NCI-H1930 (cell line): ENCODE results near the gene PALM3.

Experiments
- DNase-seq, 2 experiments: peaks; one replicate each; lab custom pipeline; 2025; lab: John Stamatoyannopoulos, UW

PALM3 gene

GRCh38 chr19:14089662-14090508, 28.0 kb upstream of the PALM3 start:
- peak in 1 of 2 experiments; percentile 32 for DNase-seq

GRCh38 chr19:14089412-14089661, 27.5 kb upstream of the PALM3 start:
- no peak for DNase-seq

GRCh38 chr19:14088634-14089411, 26.9 kb upstream of the PALM3 start:
- no peak for DNase-seq

GRCh38 chr19:14086098-14086497, 24.2 kb upstream of the PALM3 start:
- DNase-seq, result no peak

- no peak for DNase-seq
These were observed 23.6 kb upstream of the PALM3 start, which contains the start of gene C19orf67 for GRCh38 chr19:14085309-14085995. Gene C19orf67 (minus strand): TSS chr19:14085783. CDS start chr19:14085627, 156 bp downstream.

- DNase-seq, result no peak
These were observed 20.7 kb upstream of the PALM3 start for GRCh38 chr19:14082675-14082960.

- no peak for DNase-seq
These were observed 20.2 kb upstream of the PALM3 start for GRCh38 chr19:14081797-14082674.

GRCh38 chr19:14080887-14081796, 19.3 kb upstream of the PALM3 start:
- peak; percentile 94 to 96 for DNase-seq

GRCh38 chr19:14078411-14078810, 16.5 kb upstream of the PALM3 start:
- no peak for DNase-seq

- no peak for DNase-seq
These were observed 12.3 kb upstream of the PALM3 start for GRCh38 chr19:14073925-14074838.

- peak; percentile 23 to 64 for DNase-seq
These were observed 11.5 kb upstream of the PALM3 start for GRCh38 chr19:14073261-14073924.

GRCh38 chr19:14072535-14073260, 10.8 kb upstream of the PALM3 start, which contains the start of gene MISP3:
Gene MISP3 (plus strand): TSS chr19:14072786. CDS start chr19:14073310, 524 bp downstream.
- DNase-seq, result peak in 1 of 2 experiments; percentile 61

GRCh38 chr19:14070268-14071050, 8.6 kb upstream of the PALM3 start:
- DNase-seq, result no peak

GRCh38 chr19:14066134-14066533, 4.3 kb upstream of the PALM3 start:
- no peak for DNase-seq

- no peak for DNase-seq
These were observed 1.2 kb upstream of the PALM3 start for GRCh38 chr19:14063105-14063504.

- DNase-seq, result no peak
These were observed 631 bp upstream of the PALM3 start for GRCh38 chr19:14062558-14062855.

- DNase-seq, result no peak
These were observed 661 bp downstream of the PALM3 start for GRCh38 chr19:14061081-14061749.
